PC-9 (cell line): ENCODE results near the gene PIAS1.

Experiments
- EZH2 ChIP-seq: fragments of 200-600 bp; sonication (generic); IDR thresholded peaks from 2 replicates; pipeline ENCODE4 v1.8.0; 2017; ENCODE audit warnings: antibody characterized with exemption, low read depth
- TF ChIP-seq, protein P1 (sequence below): fragments of 200-600 bp; sonication (generic); conservative IDR thresholded peaks from 2 replicates; pipeline ENCODE4 v1.6.1; 2017; ENCODE audit warnings: mixed run types, antibody characterized with exemption, mild to moderate bottlenecking, moderate library complexity

- TF ChIP-seq, protein P1, sequence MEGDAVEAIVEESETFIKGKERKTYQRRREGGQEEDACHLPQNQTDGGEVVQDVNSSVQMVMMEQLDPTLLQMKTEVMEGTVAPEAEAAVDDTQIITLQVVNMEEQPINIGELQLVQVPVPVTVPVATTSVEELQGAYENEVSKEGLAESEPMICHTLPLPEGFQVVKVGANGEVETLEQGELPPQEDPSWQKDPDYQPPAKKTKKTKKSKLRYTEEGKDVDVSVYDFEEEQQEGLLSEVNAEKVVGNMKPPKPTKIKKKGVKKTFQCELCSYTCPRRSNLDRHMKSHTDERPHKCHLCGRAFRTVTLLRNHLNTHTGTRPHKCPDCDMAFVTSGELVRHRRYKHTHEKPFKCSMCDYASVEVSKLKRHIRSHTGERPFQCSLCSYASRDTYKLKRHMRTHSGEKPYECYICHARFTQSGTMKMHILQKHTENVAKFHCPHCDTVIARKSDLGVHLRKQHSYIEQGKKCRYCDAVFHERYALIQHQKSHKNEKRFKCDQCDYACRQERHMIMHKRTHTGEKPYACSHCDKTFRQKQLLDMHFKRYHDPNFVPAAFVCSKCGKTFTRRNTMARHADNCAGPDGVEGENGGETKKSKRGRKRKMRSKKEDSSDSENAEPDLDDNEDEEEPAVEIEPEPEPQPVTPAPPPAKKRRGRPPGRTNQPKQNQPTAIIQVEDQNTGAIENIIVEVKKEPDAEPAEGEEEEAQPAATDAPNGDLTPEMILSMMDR = no peak
- no peak for TF ChIP-seq EZH2
Observed at GRCh38 chr15:68112706-68113105, 58.6 kb downstream of the PIAS1 start.
